ENCODE results near the gene SLC36A2. TPM values are rescaled to one million over a fixed set of nuclear protein-coding genes. Genes with fewer than 3 reads are reported as not detected.
"Not testable (repeated sequence)": the region's sequence is repeated elsewhere in the genome, so short reads cannot be mapped to it uniquely, and the experiment has no call there.

Gene SLC36A2
- total RNA-seq, 1 experiment from 2014 or later, result not detected

DNA sequence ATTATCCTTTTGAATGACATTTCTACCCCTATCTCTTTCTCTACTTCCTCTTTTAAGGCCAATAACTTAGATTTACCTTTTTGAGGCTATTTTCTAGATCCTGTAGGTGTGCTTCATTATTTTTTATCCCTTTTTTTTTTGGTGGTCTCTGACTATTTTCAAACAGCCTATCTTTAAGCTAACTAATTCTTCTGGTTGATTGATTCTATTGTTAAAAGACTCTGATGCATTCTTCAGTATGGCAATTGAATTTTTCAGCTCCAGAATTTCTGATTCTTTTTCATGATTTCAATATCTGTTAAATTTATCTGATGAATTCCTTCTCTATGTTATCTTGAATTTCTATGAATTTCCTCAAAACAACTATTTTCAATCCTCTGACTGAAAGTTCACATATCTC, 36.4 kb downstream of the SLC36A2 start:
- POLR2A ChIA-PET (ENCODE audit: low non-redundant PET), result no interaction called here

DNA sequence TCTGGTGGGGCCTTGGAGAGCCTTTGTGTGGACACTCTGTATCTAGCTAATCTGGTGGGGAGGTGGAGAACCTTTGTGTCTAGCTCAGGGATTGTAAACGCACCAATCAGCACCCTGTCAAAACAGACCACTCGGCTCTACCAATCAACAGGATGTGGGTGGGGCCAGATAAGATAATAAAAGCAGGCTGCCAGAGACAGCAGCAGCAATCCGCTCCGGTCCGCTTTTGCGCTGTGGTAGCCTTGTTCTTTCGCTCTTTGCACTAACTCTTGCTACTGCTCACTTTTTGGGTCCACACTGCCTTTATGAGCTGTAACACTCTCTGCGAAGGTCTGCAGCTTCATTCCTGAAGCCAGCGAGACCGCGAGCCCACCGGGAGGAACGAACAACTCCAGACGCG, 37.5 kb downstream of the SLC36A2 start:
- H3K9me3 ChIP-seq (ENCODE audit: low read depth, low read length, poor library complexity, severe bottlenecking); DNase-seq (ENCODE audit: low spot score); H3K36me3 ChIP-seq (ENCODE audit: insufficient read depth, low read length, poor library complexity, severe bottlenecking); CTCF ChIA-PET; H3K27me3 ChIP-seq (replicated peaks; ENCODE audit: insufficient read depth, low read depth, low read length, poor library complexity); H3K4me3 ChIP-seq (ENCODE audit: low read depth, low read length, poor library complexity, severe bottlenecking); H3K27ac ChIP-seq (ENCODE audit: low read depth, low read length, poor library complexity, severe bottlenecking); H3K4me1 ChIP-seq (ENCODE audit: insufficient read depth, low read length, poor library complexity, severe bottlenecking); BruUV-seq (replicated peaks); POLR2A ChIA-PET (ENCODE audit: low non-redundant PET): not testable (repeated sequence)
- intact Hi-C loops (cut with micrococcal nuclease; ENCODE audit: unreplicated experiment), result loop anchor here (10.0 kb wide), 1 partner anchor 345 kb away; no protein-coding TSS in a partner anchor

More for the DNA sequence above, 36.4 kb downstream of the SLC36A2 start:
- DNase-seq (ENCODE audit: low spot score), result no peak
- Histone ChIP-seq H3K36me3 (ENCODE audit: insufficient read depth, low read length, poor library complexity, severe bottlenecking) (no peaks in the 10 kb centered on the region), H3K27me3 (replicated peaks; ENCODE audit: insufficient read depth, low read depth, low read length, poor library complexity) (peaks cover 4% of the 10 kb centered on the region), H3K4me1 (ENCODE audit: insufficient read depth, low read length, poor library complexity, severe bottlenecking) (no peaks in the 10 kb centered on the region), H3K9me3 (ENCODE audit: low read depth, low read length, poor library complexity, severe bottlenecking) (no peaks in the 10 kb centered on the region), H3K27ac (ENCODE audit: low read depth, low read length, poor library complexity, severe bottlenecking) (no peak overlapping the region), H3K4me3 (ENCODE audit: low read depth, low read length, poor library complexity, severe bottlenecking) (no peak overlapping the region)
- no TSS peak for BruUV-seq (replicated peaks)
- TF ChIP-seq, protein P1, sequence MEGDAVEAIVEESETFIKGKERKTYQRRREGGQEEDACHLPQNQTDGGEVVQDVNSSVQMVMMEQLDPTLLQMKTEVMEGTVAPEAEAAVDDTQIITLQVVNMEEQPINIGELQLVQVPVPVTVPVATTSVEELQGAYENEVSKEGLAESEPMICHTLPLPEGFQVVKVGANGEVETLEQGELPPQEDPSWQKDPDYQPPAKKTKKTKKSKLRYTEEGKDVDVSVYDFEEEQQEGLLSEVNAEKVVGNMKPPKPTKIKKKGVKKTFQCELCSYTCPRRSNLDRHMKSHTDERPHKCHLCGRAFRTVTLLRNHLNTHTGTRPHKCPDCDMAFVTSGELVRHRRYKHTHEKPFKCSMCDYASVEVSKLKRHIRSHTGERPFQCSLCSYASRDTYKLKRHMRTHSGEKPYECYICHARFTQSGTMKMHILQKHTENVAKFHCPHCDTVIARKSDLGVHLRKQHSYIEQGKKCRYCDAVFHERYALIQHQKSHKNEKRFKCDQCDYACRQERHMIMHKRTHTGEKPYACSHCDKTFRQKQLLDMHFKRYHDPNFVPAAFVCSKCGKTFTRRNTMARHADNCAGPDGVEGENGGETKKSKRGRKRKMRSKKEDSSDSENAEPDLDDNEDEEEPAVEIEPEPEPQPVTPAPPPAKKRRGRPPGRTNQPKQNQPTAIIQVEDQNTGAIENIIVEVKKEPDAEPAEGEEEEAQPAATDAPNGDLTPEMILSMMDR (conservative IDR thresholded peaks at IDR 0.05; ENCODE audit: low read depth, low read length), result no peak
- no peak for TF ChIP-seq EZH2 (IDR thresholded peaks at IDR 0.05; ENCODE audit: borderline replicate concordance, low read depth, low read length, poor library complexity, severe bottlenecking)
- CTCF ChIA-PET, result no interaction called here
- intact Hi-C loops (cut with micrococcal nuclease; ENCODE audit: unreplicated experiment), result loop anchor here (10.0 kb wide), 1 partner anchor 344 kb away; no protein-coding TSS in a partner anchor

DNA sequence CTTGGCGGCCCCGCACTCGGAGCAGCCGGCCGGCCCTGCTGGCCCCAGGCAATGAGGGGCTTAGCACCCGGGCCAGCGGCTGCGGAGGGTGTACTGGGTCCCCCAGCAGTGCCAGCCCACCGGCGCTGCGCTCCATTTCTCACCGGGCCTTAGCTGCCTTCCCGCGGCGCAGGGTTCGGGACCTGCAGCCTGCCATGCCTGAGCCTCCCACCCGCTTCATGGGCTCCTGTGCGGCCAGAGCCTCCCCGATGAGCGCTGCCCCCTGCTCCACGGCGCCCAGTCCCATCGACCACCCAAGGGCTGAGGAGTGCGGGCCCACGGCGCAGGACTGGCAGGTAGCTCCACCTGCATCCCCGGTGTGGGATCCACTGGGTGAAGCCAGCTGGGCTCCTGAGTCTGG, 38.1 kb downstream of the SLC36A2 start:
- intact Hi-C loops (cut with micrococcal nuclease; ENCODE audit: unreplicated experiment); POLR2A ChIA-PET (ENCODE audit: low non-redundant PET); H3K4me1 ChIP-seq (ENCODE audit: insufficient read depth, low read length, poor library complexity, severe bottlenecking); H3K9me3 ChIP-seq (ENCODE audit: low read depth, low read length, poor library complexity, severe bottlenecking); CTCF ChIA-PET; H3K27me3 ChIP-seq (replicated peaks; ENCODE audit: insufficient read depth, low read depth, low read length, poor library complexity); BruUV-seq (replicated peaks); DNase-seq (ENCODE audit: low spot score); H3K4me3 ChIP-seq (ENCODE audit: low read depth, low read length, poor library complexity, severe bottlenecking); H3K36me3 ChIP-seq (ENCODE audit: insufficient read depth, low read length, poor library complexity, severe bottlenecking); H3K27ac ChIP-seq (ENCODE audit: low read depth, low read length, poor library complexity, severe bottlenecking): not testable (repeated sequence)

DNA sequence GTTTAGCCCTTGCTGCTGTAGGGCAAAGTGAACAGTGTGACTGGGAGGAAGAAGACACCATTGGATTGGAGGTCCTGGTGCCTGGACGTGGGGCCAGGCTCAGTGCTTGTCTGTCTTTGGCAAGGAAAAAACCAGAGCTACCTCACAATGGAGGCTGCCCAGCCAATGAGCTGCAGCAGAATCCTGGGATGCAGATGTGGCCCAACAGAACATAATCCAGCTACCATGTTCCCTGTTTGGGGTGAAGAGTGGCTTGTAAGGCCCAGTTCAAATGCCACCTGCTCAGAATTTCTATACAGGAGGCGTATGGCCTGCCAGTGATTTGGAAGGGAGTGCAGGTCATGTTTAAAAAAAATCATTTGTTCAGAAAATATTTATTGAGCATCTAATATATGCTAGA, 43.7 kb downstream of the SLC36A2 start, which contains the start of gene SLC36A3:
TSS of gene SLC36A3 (minus strand) at position 101 of the 400 bp plus-strand sequence. CDS start 412 bp downstream, outside the sequence.
- no peaks in the 10 kb centered on the region for H3K36me3 ChIP-seq (ENCODE audit: insufficient read depth, low read length, poor library complexity, severe bottlenecking)
- ChIA-PET POLR2A (ENCODE audit: low non-redundant PET) (no interaction called here), CTCF (interaction anchor here (1.9 kb wide), 1 partner anchor 13 kb away, joined by 6 read pairs; no protein-coding TSS in a partner anchor)
- H3K27me3 ChIP-seq (replicated peaks; ENCODE audit: insufficient read depth, low read depth, low read length, poor library complexity), result peaks cover 7% of the 10 kb centered on the region
- no peak for TF ChIP-seq EZH2 (IDR thresholded peaks at IDR 0.05; ENCODE audit: borderline replicate concordance, low read depth, low read length, poor library complexity, severe bottlenecking)
- TF ChIP-seq, protein P1 (conservative IDR thresholded peaks at IDR 0.05; ENCODE audit: low read depth, low read length), result no peak
- H3K4me3 ChIP-seq (ENCODE audit: low read depth, low read length, poor library complexity, severe bottlenecking), result no peak within 1 kb of the TSS
- H3K4me1 ChIP-seq (ENCODE audit: insufficient read depth, low read length, poor library complexity, severe bottlenecking), result no peaks in the 10 kb centered on the region
- intact Hi-C loops (cut with micrococcal nuclease; ENCODE audit: unreplicated experiment), result no loop called here
- no peak for DNase-seq (ENCODE audit: low spot score)
- no peaks in the 10 kb centered on the region for H3K9me3 ChIP-seq (ENCODE audit: low read depth, low read length, poor library complexity, severe bottlenecking)
- no TSS peak for BruUV-seq (replicated peaks)
- H3K27ac ChIP-seq (ENCODE audit: low read depth, low read length, poor library complexity, severe bottlenecking), result no peak within 1 kb of the TSS

All from A673 (cell line).